Occipital lobe (tissue), 2 donors: ENCODE measurements around the gene CTDNEP1. TPM values are rescaled to one million over a fixed set of nuclear protein-coding genes. Genes with fewer than 3 reads are reported as not detected.

Source experiments
- small RNA-seq: library from RNA; depleted of rRNA; stranded (forward); fragments of <200 nt; gene quantifications from one replicate; pipeline ENCODE3, GENCODE V24; 2014
- total RNA-seq: library from RNA; depleted of rRNA; stranded (reverse); fragments of >200 nt; gene quantifications from one replicate; pipeline ENCODE4 v1.2.3, GENCODE V29; 2014

Gene CTDNEP1
- total RNA-seq, 1 donor from 2014 or later = 26.5 TPM

Small RNAs within 50 kb of the gene (small RNA-seq; reads per million reads assigned to genes)
- 5.4 reads per million, percentile 90 among the genes with 10 or more reads in this experiment for gene MIR324
- not detected for gene RF00019

Other genes with a start within 250 kb of the CTDNEP1 start
- 46.0 TPM for gene RNASEK, start 239.1 kb downstream of the CTDNEP1 start, total RNA-seq
- gene BCL6B, start 228.7 kb downstream of the CTDNEP1 start, total RNA-seq = 1.4 TPM
- gene SLC16A13, start 215.7 kb downstream of the CTDNEP1 start, total RNA-seq = 0.47 TPM
- gene SLC16A11, start 207.6 kb downstream of the CTDNEP1 start, total RNA-seq = 0.31 TPM
- gene CLEC10A, start 171.5 kb downstream of the CTDNEP1 start, total RNA-seq = not detected
- not detected for gene ASGR2, start 136.9 kb downstream of the CTDNEP1 start, total RNA-seq
- 15.6 TPM for gene ASGR1, start 72.4 kb downstream of the CTDNEP1 start, total RNA-seq
- gene DLG4, start 31.9 kb downstream of the CTDNEP1 start, total RNA-seq = 131 TPM
- gene ACADVL, start 31.8 kb downstream of the CTDNEP1 start, total RNA-seq = 77.2 TPM
- 49.1 TPM for gene DVL2, start 17.2 kb downstream of the CTDNEP1 start, total RNA-seq
- 33.7 TPM for gene PHF23, start 12.3 kb downstream of the CTDNEP1 start, total RNA-seq
- 93.3 TPM for gene GABARAP, start 9.3 kb downstream of the CTDNEP1 start, total RNA-seq
- gene ELP5, start 481 bp upstream of the CTDNEP1 start, total RNA-seq = 25.4 TPM
- gene CLDN7, start 10.7 kb upstream of the CTDNEP1 start, total RNA-seq = 0.16 TPM
- 0.16 TPM for gene SLC2A4, start 30.0 kb upstream of the CTDNEP1 start, total RNA-seq
- 2.7 TPM for gene YBX2, start 42.9 kb upstream of the CTDNEP1 start, total RNA-seq
- gene EIF5A, start 55.9 kb upstream of the CTDNEP1 start, total RNA-seq = 156 TPM
- 29.5 TPM for gene GPS2, start 63.6 kb upstream of the CTDNEP1 start, total RNA-seq
- gene NEURL4, start 77.6 kb upstream of the CTDNEP1 start, total RNA-seq = 46.6 TPM
- gene ACAP1, start 84.8 kb upstream of the CTDNEP1 start, total RNA-seq = not detected
- gene KCTD11, start 100.4 kb upstream of the CTDNEP1 start, total RNA-seq = 3.9 TPM
- not detected for gene TMEM95, start 103.4 kb upstream of the CTDNEP1 start, total RNA-seq
- 0.94 TPM for gene TNK1, start 129.4 kb upstream of the CTDNEP1 start, total RNA-seq
- 10.0 TPM for gene PLSCR3, start 142.8 kb upstream of the CTDNEP1 start, total RNA-seq
- 55.2 TPM for gene TMEM256, start 152.4 kb upstream of the CTDNEP1 start, total RNA-seq
- 9.2 TPM for gene NLGN2, start 156.1 kb upstream of the CTDNEP1 start, total RNA-seq
- not detected for gene SPEM1, start 168.6 kb upstream of the CTDNEP1 start, total RNA-seq
- not detected for gene SPEM2, start 173.9 kb upstream of the CTDNEP1 start, total RNA-seq
- gene SPEM3, start 177.1 kb upstream of the CTDNEP1 start, total RNA-seq = not detected
- gene TMEM102, start 183.7 kb upstream of the CTDNEP1 start, total RNA-seq = 3.7 TPM
- 18.2 TPM for gene FGF11, start 187.8 kb upstream of the CTDNEP1 start, total RNA-seq
- gene CHRNB1, start 193.3 kb upstream of the CTDNEP1 start, total RNA-seq = 17.2 TPM
- gene ZBTB4, start 227.9 kb upstream of the CTDNEP1 start, total RNA-seq = 17.6 TPM
- gene SLC35G6, start 229.7 kb upstream of the CTDNEP1 start, total RNA-seq = not detected
- 54.6 TPM for gene POLR2A, start 232.6 kb upstream of the CTDNEP1 start, total RNA-seq